ENCODE data around the gene PKN1. TPM values are rescaled to one million over a fixed set of nuclear protein-coding genes. Genes with fewer than 3 reads are reported as not detected.

PKN1 gene
- total and polyA plus RNA-seq, 2 of the 13 experiments (the other 11 are each of a cell fraction or from before 2014, with no cell fraction given): 45.7 to 54.5 TPM

DNA sequence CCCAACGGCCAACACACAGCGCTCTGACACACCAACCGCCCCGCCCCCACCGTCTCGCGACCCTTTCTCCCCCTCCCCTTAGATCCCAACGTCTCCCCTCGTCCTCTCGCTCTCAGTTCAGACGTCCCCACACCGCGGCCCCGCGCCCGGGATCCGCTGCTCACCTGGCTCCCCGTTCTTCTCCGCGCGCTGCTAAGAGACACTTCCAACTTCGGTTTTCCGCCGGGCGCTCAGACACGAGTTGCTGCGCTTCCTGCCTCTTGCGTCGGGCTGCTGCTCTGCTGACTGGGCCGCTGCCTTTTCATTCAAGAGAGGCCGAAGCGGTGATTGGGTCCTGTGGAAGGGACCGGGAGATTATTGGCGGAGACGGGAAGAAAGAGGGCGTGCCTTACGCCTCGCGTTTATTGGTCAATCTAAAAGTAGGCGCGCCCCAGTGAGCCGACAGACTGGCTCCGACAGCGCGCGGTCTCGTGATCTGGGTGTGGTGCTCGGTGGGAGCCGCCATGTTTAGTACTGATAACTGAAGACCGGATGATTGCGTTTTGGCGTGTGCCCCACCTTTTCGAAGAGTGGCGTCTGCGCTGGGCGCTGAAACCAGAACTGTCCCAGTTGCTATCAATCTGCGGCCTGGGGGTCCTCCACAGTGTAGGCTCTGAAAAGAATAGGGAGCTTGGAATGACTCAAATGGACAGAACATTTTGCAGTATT lies 13.8 kb upstream of the PKN1 start, which contains the start of gene DDX39A (continued):
- TF ChIP-seq, protein P1, sequence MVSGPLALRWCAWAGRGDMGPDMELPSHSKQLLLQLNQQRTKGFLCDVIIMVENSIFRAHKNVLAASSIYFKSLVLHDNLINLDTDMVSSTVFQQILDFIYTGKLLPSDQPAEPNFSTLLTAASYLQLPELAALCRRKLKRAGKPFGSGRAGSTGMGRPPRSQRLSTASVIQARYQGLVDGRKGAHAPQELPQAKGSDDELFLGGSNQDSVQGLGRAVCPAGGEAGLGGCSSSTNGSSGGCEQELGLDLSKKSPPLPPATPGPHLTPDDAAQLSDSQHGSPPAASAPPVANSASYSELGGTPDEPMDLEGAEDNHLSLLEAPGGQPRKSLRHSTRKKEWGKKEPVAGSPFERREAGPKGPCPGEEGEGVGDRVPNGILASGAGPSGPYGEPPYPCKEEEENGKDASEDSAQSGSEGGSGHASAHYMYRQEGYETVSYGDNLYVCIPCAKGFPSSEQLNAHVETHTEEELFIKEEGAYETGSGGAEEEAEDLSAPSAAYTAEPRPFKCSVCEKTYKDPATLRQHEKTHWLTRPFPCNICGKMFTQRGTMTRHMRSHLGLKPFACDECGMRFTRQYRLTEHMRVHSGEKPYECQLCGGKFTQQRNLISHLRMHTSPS (CRISPR knock-in tag; IDR thresholded peaks at IDR 0.05; ENCODE audit: low read depth): 0 out of 2 replicates have a peak, but pooled peaks have one; percentile 42
- TF ChIP-seq, protein P2, sequence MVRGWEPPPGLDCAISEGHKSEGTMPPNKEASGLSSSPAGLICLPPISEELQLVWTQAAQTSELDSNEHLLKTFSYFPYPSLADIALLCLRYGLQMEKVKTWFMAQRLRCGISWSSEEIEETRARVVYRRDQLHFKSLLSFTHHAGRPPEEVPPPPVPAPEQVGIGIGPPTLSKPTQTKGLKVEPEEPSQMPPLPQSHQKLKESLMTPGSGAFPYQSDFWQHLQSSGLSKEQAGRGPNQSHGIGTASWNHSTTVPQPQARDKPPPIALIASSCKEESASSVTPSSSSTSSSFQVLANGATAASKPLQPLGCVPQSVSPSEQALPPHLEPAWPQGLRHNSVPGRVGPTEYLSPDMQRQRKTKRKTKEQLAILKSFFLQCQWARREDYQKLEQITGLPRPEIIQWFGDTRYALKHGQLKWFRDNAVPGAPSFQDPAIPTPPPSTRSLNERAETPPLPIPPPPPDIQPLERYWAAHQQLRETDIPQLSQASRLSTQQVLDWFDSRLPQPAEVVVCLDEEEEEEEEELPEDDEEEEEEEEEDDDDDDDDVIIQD (CRISPR knock-in tag; IDR thresholded peaks at IDR 0.05; ENCODE audit: low read depth): no peak
- TF ChIP-seq ZNF292 (CRISPR knock-in tag; IDR thresholded peaks at IDR 0.05; ENCODE audit: borderline replicate concordance, low read depth): peak; percentile 53; the same call in 1 of the 2 replicates
- TF ChIP-seq, protein P3, sequence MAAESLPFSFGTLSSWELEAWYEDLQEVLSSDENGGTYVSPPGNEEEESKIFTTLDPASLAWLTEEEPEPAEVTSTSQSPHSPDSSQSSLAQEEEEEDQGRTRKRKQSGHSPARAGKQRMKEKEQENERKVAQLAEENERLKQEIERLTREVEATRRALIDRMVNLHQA (CRISPR knock-in tag; IDR thresholded peaks at IDR 0.05): no peak
- TF ChIP-seq GZF1 (CRISPR knock-in tag; IDR thresholded peaks at IDR 0.05): no peak
- peak; percentile 58 for TF ChIP-seq CHD2 (IDR thresholded peaks at IDR 0.05; ENCODE audit: low read depth, low read length)
- TF ChIP-seq NR2C2 (CRISPR knock-in tag; IDR thresholded peaks at IDR 0.05; ENCODE audit: borderline replicate concordance): 0 out of 2 replicates have a peak, but pooled peaks have one; percentile 34
- TF ChIP-seq DNMT3B (CRISPR knock-in tag; conservative IDR thresholded peaks at IDR 0.05): 0 out of 2 replicates have a peak, but pooled peaks have one; percentile 64
- 0 out of 2 replicates have a peak, but pooled peaks have one; percentile 65 for TF ChIP-seq ARNT2 (CRISPR knock-in tag; IDR thresholded peaks at IDR 0.05; ENCODE audit: low read depth)
- TF ChIP-seq ZNF33B (CRISPR knock-in tag; IDR thresholded peaks at IDR 0.05): 0 out of 2 replicates have a peak, but pooled peaks have one; percentile 32
- TF ChIP-seq POLR2G (IDR thresholded peaks at IDR 0.05; ENCODE audit: low read depth, low read length): peak; percentile 88
- TF ChIP-seq ZC3H4 (CRISPR knock-in tag; IDR thresholded peaks at IDR 0.05; ENCODE audit: borderline replicate concordance): no peak
- TF ChIP-seq, protein P4, sequence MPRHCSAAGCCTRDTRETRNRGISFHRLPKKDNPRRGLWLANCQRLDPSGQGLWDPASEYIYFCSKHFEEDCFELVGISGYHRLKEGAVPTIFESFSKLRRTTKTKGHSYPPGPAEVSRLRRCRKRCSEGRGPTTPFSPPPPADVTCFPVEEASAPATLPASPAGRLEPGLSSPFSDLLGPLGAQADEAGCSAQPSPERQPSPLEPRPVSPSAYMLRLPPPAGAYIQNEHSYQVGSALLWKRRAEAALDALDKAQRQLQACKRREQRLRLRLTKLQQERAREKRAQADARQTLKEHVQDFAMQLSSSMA (CRISPR knock-in tag; IDR thresholded peaks at IDR 0.05): no peak
- peak; percentile 95; the same call in 1 of the 2 replicates for TF ChIP-seq ZNF253 (CRISPR knock-in tag; IDR thresholded peaks at IDR 0.05; ENCODE audit: borderline replicate concordance)
- TF ChIP-seq, protein P5, sequence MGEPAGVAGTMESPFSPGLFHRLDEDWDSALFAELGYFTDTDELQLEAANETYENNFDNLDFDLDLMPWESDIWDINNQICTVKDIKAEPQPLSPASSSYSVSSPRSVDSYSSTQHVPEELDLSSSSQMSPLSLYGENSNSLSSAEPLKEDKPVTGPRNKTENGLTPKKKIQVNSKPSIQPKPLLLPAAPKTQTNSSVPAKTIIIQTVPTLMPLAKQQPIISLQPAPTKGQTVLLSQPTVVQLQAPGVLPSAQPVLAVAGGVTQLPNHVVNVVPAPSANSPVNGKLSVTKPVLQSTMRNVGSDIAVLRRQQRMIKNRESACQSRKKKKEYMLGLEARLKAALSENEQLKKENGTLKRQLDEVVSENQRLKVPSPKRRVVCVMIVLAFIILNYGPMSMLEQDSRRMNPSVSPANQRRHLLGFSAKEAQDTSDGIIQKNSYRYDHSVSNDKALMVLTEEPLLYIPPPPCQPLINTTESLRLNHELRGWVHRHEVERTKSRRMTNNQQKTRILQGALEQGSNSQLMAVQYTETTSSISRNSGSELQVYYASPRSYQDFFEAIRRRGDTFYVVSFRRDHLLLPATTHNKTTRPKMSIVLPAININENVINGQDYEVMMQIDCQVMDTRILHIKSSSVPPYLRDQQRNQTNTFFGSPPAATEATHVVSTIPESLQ (CRISPR knock-in tag; conservative IDR thresholded peaks at IDR 0.05): no peak
- peak; percentile 71 for TF ChIP-seq ATF1 (CRISPR knock-in tag; IDR thresholded peaks at IDR 0.05)
- TF ChIP-seq, protein P6, sequence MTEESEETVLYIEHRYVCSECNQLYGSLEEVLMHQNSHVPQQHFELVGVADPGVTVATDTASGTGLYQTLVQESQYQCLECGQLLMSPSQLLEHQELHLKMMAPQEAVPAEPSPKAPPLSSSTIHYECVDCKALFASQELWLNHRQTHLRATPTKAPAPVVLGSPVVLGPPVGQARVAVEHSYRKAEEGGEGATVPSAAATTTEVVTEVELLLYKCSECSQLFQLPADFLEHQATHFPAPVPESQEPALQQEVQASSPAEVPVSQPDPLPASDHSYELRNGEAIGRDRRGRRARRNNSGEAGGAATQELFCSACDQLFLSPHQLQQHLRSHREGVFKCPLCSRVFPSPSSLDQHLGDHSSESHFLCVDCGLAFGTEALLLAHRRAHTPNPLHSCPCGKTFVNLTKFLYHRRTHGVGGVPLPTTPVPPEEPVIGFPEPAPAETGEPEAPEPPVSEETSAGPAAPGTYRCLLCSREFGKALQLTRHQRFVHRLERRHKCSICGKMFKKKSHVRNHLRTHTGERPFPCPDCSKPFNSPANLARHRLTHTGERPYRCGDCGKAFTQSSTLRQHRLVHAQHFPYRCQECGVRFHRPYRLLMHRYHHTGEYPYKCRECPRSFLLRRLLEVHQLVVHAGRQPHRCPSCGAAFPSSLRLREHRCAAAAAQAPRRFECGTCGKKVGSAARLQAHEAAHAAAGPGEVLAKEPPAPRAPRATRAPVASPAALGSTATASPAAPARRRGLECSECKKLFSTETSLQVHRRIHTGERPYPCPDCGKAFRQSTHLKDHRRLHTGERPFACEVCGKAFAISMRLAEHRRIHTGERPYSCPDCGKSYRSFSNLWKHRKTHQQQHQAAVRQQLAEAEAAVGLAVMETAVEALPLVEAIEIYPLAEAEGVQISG (CRISPR knock-in tag; IDR thresholded peaks at IDR 0.05): peak; percentile 41

Data from HepG2 (cell line).